Parathyroid adenoma (tissue), 2 donors: ENCODE measurements around the gene PCBD2.

ENCODE experiments used
- H2AFZ ChIP-seq: fragments of 300-600 bp; sonication (generic); one replicate; pipeline ENCODE4 v1.7.0; 2017; ENCODE audit warnings: antibody characterized with exemption, mild to moderate bottlenecking
- H3K27ac ChIP-seq: fragments of 300-600 bp; sonication (generic); one replicate; pipeline ENCODE4 v1.7.0; 2017
- H3K27me3 ChIP-seq: fragments of 300-600 bp; sonication (generic); one replicate; pipeline ENCODE4 v1.7.0; 2017; ENCODE audit warnings: low read length; ENCODE audit not compliant: control insufficient read depth, insufficient read depth
- H3K36me3 ChIP-seq: fragments of 300-600 bp; sonication (generic); one replicate; pipeline ENCODE4 v1.7.0; 2017; ENCODE audit warnings: low read length; ENCODE audit not compliant: control insufficient read depth, insufficient read depth
- H3K4me1 ChIP-seq: fragments of 300-600 bp; sonication (generic); one replicate; pipeline ENCODE4 v1.7.0; 2017; ENCODE audit warnings: control low read depth
- H3K4me2 ChIP-seq: fragments of 300-600 bp; sonication (generic); one replicate; pipeline ENCODE4 v1.7.0; 2017; ENCODE audit warnings: low read length
- H3K4me3 ChIP-seq: fragments of 300-600 bp; sonication (generic); one replicate; pipeline ENCODE4 v1.7.0; 2017; ENCODE audit warnings: low read depth, low read length
- H3K79me2 ChIP-seq: fragments of 300-600 bp; sonication (generic); one replicate; pipeline ENCODE4 v1.7.0; 2017; ENCODE audit warnings: control low read depth
- H3K9ac ChIP-seq: fragments of 300-600 bp; sonication (generic); one replicate; pipeline ENCODE4 v1.7.0; 2017; ENCODE audit warnings: mild to moderate bottlenecking
- H3K9me3 ChIP-seq: fragments of 300-600 bp; sonication (generic); one replicate; pipeline ENCODE4 v1.7.0; 2017; ENCODE audit warnings: low read length; ENCODE audit not compliant: control insufficient read depth
- CTCF ChIP-seq: fragments of 300-600 bp; sonication (generic); IDR thresholded peaks from one replicate; pipeline ENCODE4 v1.7.0; 2017; ENCODE audit warnings: antibody characterized with exemption, mild to moderate bottlenecking
- donor health status: primary hyperparathyroidism.

Gene PCBD2

GRCh38 chr5:134913795-134914194 lies 8.9 kb downstream of the PCBD2 start:
- no peak overlapping the region for H3K4me3 ChIP-seq
- H3K4me1 ChIP-seq = no peaks in the 10 kb centered on the region
- H3K9ac ChIP-seq = no peak overlapping the region
- H3K27me3 ChIP-seq = no peaks in the 10 kb centered on the region
- no peak overlapping the region for H3K4me2 ChIP-seq
- no peak overlapping the region for H2AFZ ChIP-seq
- no peaks in the 10 kb centered on the region for H3K9me3 ChIP-seq
- H3K79me2 ChIP-seq = peaks cover 20% of the 10 kb centered on the region
- H3K27ac ChIP-seq = no peak overlapping the region
- TF ChIP-seq CTCF = no peak
- H3K36me3 ChIP-seq = no peaks in the 10 kb centered on the region

DNA sequence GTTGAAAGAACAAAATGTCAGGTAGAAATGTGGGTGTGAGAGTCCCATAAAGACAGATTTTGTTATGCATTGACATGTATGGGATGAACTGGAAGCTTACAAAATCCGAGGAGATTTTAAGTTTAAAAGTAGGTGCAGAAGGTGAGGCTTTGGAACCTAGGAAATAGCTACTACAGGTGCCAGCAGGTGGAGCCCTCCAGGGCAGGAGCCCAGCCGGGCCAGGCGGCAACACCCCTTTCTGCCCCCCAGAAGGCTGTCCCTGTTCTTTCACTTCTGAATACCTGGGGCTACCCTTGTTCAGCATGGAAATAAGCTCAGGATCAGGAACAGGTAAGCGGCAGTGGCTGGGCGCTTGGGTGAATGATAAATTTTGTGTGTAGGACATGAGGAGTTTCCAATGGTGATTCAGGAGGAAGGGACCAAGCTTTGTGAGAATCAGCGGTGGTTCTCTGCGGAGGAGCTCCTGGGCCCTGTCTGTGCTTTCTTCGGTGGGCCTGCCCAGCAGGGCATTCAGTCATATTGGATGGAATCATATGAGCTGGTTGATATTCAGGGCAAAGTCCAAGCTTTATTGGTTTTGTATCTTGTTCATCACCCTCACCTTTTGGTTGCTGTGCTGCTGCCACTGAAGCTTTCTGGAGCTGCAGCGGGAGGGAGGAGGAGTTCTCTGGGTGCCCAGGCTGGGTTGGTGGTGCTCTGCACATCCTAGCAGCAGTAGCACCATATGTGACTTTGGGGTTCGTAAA lies 12.3 kb downstream of the PCBD2 start:
- Histone ChIP-seq H3K79me2 (peaks cover 5% of the 10 kb centered on the region), H3K27me3 (no peaks in the 10 kb centered on the region), H3K4me1 (no peaks in the 10 kb centered on the region), H3K4me2 (no peak overlapping the region), H3K36me3 (no peaks in the 10 kb centered on the region), H3K9ac (no peak overlapping the region), H3K27ac (no peak overlapping the region), H3K4me3 (no peak overlapping the region), H2AFZ (no peak overlapping the region), H3K9me3 (no peaks in the 10 kb centered on the region)
- TF ChIP-seq CTCF = peak; percentile 35

DNA sequence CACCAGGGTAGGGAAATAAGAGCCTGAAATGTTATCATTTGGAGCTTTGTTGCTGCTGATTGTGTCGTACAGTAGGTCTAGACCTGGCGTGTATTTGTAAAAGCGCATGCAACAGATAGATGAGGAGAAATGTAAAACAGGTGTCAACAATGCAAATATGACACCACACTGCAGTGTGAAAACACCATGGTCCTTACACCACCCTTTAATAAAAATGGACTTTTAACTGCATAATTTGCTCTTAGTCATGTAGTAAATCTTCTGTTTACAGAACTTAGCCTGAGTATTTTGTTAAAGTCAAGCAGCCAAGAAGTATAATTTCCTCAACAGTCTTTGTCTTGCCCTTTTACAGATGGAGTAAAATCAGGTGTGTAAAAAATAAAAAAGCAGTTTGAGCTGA lies 13.9 kb downstream of the PCBD2 start:
- Histone ChIP-seq H3K36me3 (no peaks in the 10 kb centered on the region), H3K9me3 (no peaks in the 10 kb centered on the region), H3K4me1 (no peaks in the 10 kb centered on the region), H3K27ac (no peak overlapping the region), H3K9ac (no peak overlapping the region), H3K27me3 (no peaks in the 10 kb centered on the region), H3K4me2 (no peak overlapping the region), H3K79me2 (peaks cover 2% of the 10 kb centered on the region), H2AFZ (no peak overlapping the region), H3K4me3 (no peak overlapping the region)
- TF ChIP-seq CTCF = no peak

DNA sequence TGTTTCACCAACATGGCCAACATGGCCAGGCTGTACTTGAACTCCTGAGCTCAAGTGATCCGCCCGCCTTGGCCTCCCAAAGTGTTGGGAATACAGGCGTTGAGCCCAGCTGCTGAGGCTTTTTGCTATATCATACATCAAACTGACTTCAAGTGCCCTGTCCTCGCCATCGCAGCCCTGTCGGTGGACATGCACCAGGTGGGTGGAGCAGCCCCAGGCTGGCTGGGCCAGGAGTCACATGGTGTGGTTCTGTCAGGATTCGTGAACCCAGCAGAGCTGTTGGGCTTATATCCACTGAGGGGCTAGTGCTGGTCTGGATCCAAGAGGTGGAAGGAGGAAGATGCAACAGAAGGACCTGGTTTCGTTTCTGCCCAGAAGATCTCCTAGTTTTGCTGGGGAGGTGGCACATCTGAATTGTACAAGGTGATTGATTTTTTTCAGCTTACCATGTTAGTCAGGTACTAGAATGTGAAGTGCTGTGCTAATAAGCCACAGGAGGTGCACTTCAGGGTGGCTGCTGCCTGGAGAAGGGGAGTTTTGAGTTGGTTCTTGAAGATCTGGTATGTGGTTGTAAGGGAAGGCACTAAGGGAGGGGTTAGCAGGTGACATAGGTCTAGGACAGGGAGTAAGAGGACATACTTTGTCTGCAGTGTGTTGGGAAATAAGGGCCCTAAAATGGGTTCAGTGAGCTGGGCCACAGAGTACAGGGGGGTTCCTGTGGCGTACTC lies 16.1 kb downstream of the PCBD2 start:
- Histone ChIP-seq H3K4me2 (no peak overlapping the region), H3K79me2 (peaks cover 2% of the 10 kb centered on the region), H3K36me3 (no peaks in the 10 kb centered on the region), H3K27me3 (no peaks in the 10 kb centered on the region), H3K4me1 (no peaks in the 10 kb centered on the region), H3K4me3 (no peak overlapping the region), H3K9ac (no peak overlapping the region), H3K9me3 (no peaks in the 10 kb centered on the region), H2AFZ (no peak overlapping the region), H3K27ac (no peak overlapping the region)
- no peak for TF ChIP-seq CTCF
